Right lobe of liver (tissue), 4 donors: Measurements from ENCODE around the gene HECTD1.

Experiments used
- CTCF ChIP-seq, 4 donors: fragments of 200-600 bp in 3 of 4; fragments of 450-650 bp in 1 of 4; IDR thresholded peaks; one replicate each; pipeline versions ENCODE4 v1.5.1 to v1.8.0; 2016 to 2022; ENCODE audit warnings: antibody characterized with exemption in 4 of 4, mild to moderate bottlenecking in 2 of 4
- POLR2A ChIP-seq: fragments of 450-650 bp; IDR thresholded peaks from one replicate; pipeline ENCODE4 v1.6.1; 2017; ENCODE audit warnings: antibody characterized with exemption, mild to moderate bottlenecking
- donor health status: DM: no; HTN: no; CAD: no.
- donor health status: DM: no; HTN: no; CAD: no.
- donor health status: DM: no; HTN: yes; CAD: no.

GRCh38 chr14:31207755-31208545 is at the start of gene HECTD1:
- TF ChIP-seq CTCF (IDR thresholded peaks at IDR 0.05) = peak; percentile 87 to 95 (median 90)
- peak; percentile 89 for TF ChIP-seq POLR2A
